WTC11 (cell line): ENCODE measurements around the gene OCA2. TPM values are rescaled to one million over a fixed set of nuclear protein-coding genes. Genes with fewer than 3 reads are reported as not detected.

Experiments used
- ATAC-seq: fragments of 200-7000 bp; cut with Tn5 transposase; 2 replicates; pipeline ENCODE4 v1.10.0; 2021; ENCODE audit warnings: mild to moderate bottlenecking, moderate library complexity
- CTCF ChIA-PET: fragments of 300-600 bp; sonication (Branson Sonifier 250); formaldehyde crosslinking; loops from one replicate; lab custom pipeline; 2021; ENCODE audit warnings: antibody characterized with exemption; lab: Charles Lee
- POLR2A ChIA-PET: fragments of 350-600 bp; sonication (Branson Sonifier 250); formaldehyde crosslinking; loops from one replicate; lab custom pipeline; 2021; ENCODE audit warnings: antibody characterized with exemption; lab: Charles Lee
- DNase-seq: peaks from one replicate; pipeline ENCODE4 v3.0.0; 2021; ENCODE audit warnings: low spot score
- H3K27ac Mint-ChIP-seq: 2 replicates; pipeline ENCODE4 v1.8.0; 2021; ENCODE audit warnings: mixed read lengths
- H3K27me3 Mint-ChIP-seq: 2 replicates; pipeline ENCODE4 v1.8.0; 2021; ENCODE audit warnings: low read depth, mild to moderate bottlenecking, moderate library complexity, mixed read lengths
- H3K36me3 Mint-ChIP-seq: 2 replicates; pipeline ENCODE4 v1.8.0; 2021; ENCODE audit warnings: mixed read lengths
- H3K4me1 Mint-ChIP-seq: 2 replicates; pipeline ENCODE4 v1.8.0; 2022; ENCODE audit warnings: mixed read lengths
- H3K4me3 Mint-ChIP-seq: 2 replicates; pipeline ENCODE4 v1.8.0; 2021; ENCODE audit warnings: mild to moderate bottlenecking, moderate library complexity, mixed read lengths
- H3K9me3 Mint-ChIP-seq: 2 replicates; pipeline ENCODE4 v1.8.0; 2021; ENCODE audit warnings: mixed read lengths
- CREM ChIP-seq: sonication (generic); formaldehyde crosslinking; IDR thresholded peaks from 2 replicates; pipeline ENCODE4 v1.8.1; 2022; ENCODE audit warnings: mild to moderate bottlenecking, missing genetic modification reagents, moderate library complexity
- FOXK1 ChIP-seq: sonication (generic); formaldehyde crosslinking; IDR thresholded peaks from 2 replicates; pipeline ENCODE4 v1.8.0; 2022; ENCODE audit warnings: mild to moderate bottlenecking, moderate library complexity, missing genetic modification reagents
- GRHL2 ChIP-seq: fragments of 250-450 bp; sonication (Bioruptor Pico); IDR thresholded peaks from 2 replicates; pipeline ENCODE4 v1.8.0; 2022; ENCODE audit warnings: mild to moderate bottlenecking, moderate library complexity; ENCODE audit not compliant: insufficient replicate concordance, severe bottlenecking
- IRF2 ChIP-seq: sonication (generic); formaldehyde crosslinking; IDR thresholded peaks from 2 replicates; pipeline ENCODE4 v1.8.0; 2022; ENCODE audit warnings: low read depth, missing genetic modification reagents, borderline replicate concordance
- JAZF1 ChIP-seq: fragments of 250-450 bp; sonication (Bioruptor Pico); IDR thresholded peaks from 2 replicates; pipeline ENCODE4 v1.9.0; 2021; ENCODE audit warnings: moderate library complexity, mild to moderate bottlenecking, inconsistent platforms
- JUN ChIP-seq: sonication (generic); formaldehyde crosslinking; IDR thresholded peaks from 2 replicates; pipeline ENCODE4 v1.8.0; 2023; ENCODE audit warnings: mild to moderate bottlenecking, missing genetic modification reagents
- KAT7 ChIP-seq: sonication (generic); formaldehyde crosslinking; IDR thresholded peaks from 2 replicates; pipeline ENCODE4 v1.8.1; 2023; ENCODE audit warnings: missing genetic modification reagents, mild to moderate bottlenecking, borderline replicate concordance
- NR2C2 ChIP-seq: sonication (generic); formaldehyde crosslinking; IDR thresholded peaks from 2 replicates; pipeline ENCODE4 v1.8.0; 2022; ENCODE audit warnings: mild to moderate bottlenecking, missing genetic modification reagents
- RELA ChIP-seq: sonication (generic); formaldehyde crosslinking; IDR thresholded peaks from 2 replicates; pipeline ENCODE4 v1.8.1; 2022; ENCODE audit warnings: missing genetic modification reagents, mild to moderate bottlenecking, borderline replicate concordance
- SMAD4 ChIP-seq: sonication (generic); formaldehyde crosslinking; IDR thresholded peaks from 2 replicates; pipeline ENCODE4 v1.8.0; 2022; ENCODE audit warnings: mild to moderate bottlenecking, missing genetic modification reagents
- SP1 ChIP-seq: sonication (generic); formaldehyde crosslinking; conservative IDR thresholded peaks from 2 replicates; pipeline ENCODE4 v1.8.1; 2022; ENCODE audit warnings: missing genetic modification reagents
- TCF7 ChIP-seq: sonication (generic); formaldehyde crosslinking; IDR thresholded peaks from 2 replicates; pipeline ENCODE4 v1.8.0; 2022; ENCODE audit warnings: mild to moderate bottlenecking, low read depth, missing genetic modification reagents, moderate library complexity
- ZNF219 ChIP-seq: sonication (generic); formaldehyde crosslinking; IDR thresholded peaks from 2 replicates; pipeline ENCODE4 v1.8.0; 2023; ENCODE audit warnings: missing genetic modification reagents, mild to moderate bottlenecking, borderline replicate concordance
- ZNF671 ChIP-seq: fragments of 250-450 bp; sonication (Bioruptor Pico); IDR thresholded peaks from 2 replicates; pipeline ENCODE4 v1.8.0; 2021; ENCODE audit warnings: mild to moderate bottlenecking
- total RNA-seq: library from RNA; stranded (reverse); gene quantifications from 3 replicates; pipeline ENCODE4 v1.2.3, GENCODE V29; 2021
- TF ChIP-seq, protein P1 (sequence below): sonication (generic); formaldehyde crosslinking; IDR thresholded peaks from 2 replicates; pipeline ENCODE4 v1.8.0; 2023; ENCODE audit warnings: mild to moderate bottlenecking, missing genetic modification reagents
- TF ChIP-seq, protein P2 (sequence below): sonication (generic); formaldehyde crosslinking; IDR thresholded peaks from 2 replicates; pipeline ENCODE4 v1.8.0; 2022; ENCODE audit warnings: mild to moderate bottlenecking, missing genetic modification reagents
- TF ChIP-seq, protein P3 (sequence below): sonication (generic); formaldehyde crosslinking; IDR thresholded peaks from 2 replicates; pipeline ENCODE4 v1.8.1; 2022; ENCODE audit warnings: missing genetic modification reagents, borderline replicate concordance
- TF ChIP-seq, protein P4 (sequence below): sonication (generic); formaldehyde crosslinking; IDR thresholded peaks from 2 replicates; pipeline ENCODE4 v1.8.1; 2023; ENCODE audit warnings: mild to moderate bottlenecking, missing genetic modification reagents, moderate library complexity
- TF ChIP-seq, protein P5 (sequence below): sonication (generic); formaldehyde crosslinking; IDR thresholded peaks from 2 replicates; pipeline ENCODE4 v1.8.1; 2023; ENCODE audit warnings: mild to moderate bottlenecking, missing genetic modification reagents
- TF ChIP-seq, protein P6 (sequence below): sonication (generic); formaldehyde crosslinking; IDR thresholded peaks from 2 replicates; pipeline ENCODE4 v1.8.1; 2022; ENCODE audit warnings: mild to moderate bottlenecking, moderate library complexity, missing genetic modification reagents
- TF ChIP-seq, protein P7 (sequence below): sonication (generic); formaldehyde crosslinking; IDR thresholded peaks from 2 replicates; pipeline ENCODE4 v1.8.0; 2022; ENCODE audit warnings: mild to moderate bottlenecking, missing genetic modification reagents
- TF ChIP-seq, protein P8 (sequence below): sonication (generic); formaldehyde crosslinking; IDR thresholded peaks from 2 replicates; pipeline ENCODE4 v1.8.0; 2023; ENCODE audit warnings: missing genetic modification reagents

OCA2 gene
- total RNA-seq, 1 experiment from 2014 or later: 0.39 TPM

DNA sequence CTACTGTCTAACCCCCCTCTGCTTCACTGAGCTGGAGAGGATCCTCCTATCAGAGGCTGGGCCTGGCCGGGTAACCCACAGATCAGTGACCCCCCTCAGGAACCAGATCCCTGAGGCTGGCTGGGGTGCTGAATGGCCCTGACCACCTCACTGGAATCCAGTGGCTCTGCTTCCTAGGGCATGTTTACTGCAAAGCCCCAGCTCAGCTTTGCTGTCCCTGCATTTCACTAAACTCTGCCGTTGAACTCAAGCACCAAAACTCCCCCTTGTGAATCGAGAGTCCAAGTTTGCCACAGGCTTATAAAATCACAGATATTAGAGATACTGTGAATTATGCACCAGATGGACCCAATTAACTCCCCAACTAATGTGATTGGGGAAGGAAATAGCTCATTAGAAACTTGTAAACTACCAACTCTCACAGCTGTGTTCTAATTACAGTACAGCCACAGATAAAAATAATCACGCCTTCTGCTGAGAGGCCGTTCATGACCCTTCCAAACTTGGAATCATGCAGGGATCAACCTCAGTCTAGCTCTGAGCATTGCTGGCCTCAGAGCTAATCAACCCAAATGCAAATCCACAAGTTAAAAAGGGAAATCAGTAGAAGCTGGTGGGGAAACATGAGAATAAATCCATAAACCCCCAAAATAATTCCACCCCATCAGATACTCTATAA, 47.0 kb downstream of the OCA2 start (continued):
- TF ChIP-seq SMAD4 (CRISPR knock-in tag): no peak
- TF ChIP-seq, protein P1, sequence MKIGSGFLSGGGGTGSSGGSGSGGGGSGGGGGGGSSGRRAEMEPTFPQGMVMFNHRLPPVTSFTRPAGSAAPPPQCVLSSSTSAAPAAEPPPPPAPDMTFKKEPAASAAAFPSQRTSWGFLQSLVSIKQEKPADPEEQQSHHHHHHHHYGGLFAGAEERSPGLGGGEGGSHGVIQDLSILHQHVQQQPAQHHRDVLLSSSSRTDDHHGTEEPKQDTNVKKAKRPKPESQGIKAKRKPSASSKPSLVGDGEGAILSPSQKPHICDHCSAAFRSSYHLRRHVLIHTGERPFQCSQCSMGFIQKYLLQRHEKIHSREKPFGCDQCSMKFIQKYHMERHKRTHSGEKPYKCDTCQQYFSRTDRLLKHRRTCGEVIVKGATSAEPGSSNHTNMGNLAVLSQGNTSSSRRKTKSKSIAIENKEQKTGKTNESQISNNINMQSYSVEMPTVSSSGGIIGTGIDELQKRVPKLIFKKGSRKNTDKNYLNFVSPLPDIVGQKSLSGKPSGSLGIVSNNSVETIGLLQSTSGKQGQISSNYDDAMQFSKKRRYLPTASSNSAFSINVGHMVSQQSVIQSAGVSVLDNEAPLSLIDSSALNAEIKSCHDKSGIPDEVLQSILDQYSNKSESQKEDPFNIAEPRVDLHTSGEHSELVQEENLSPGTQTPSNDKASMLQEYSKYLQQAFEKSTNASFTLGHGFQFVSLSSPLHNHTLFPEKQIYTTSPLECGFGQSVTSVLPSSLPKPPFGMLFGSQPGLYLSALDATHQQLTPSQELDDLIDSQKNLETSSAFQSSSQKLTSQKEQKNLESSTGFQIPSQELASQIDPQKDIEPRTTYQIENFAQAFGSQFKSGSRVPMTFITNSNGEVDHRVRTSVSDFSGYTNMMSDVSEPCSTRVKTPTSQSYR: no peak
- no peak for TF ChIP-seq JAZF1
- no peak for TF ChIP-seq JUN (CRISPR knock-in tag)
- TF ChIP-seq, protein P2, sequence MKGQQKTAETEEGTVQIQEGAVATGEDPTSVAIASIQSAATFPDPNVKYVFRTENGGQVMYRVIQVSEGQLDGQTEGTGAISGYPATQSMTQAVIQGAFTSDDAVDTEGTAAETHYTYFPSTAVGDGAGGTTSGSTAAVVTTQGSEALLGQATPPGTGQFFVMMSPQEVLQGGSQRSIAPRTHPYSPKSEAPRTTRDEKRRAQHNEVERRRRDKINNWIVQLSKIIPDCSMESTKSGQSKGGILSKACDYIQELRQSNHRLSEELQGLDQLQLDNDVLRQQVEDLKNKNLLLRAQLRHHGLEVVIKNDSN: no peak
- no peak for TF ChIP-seq ZNF219 (CRISPR knock-in tag)
- TF ChIP-seq RELA (CRISPR knock-in tag): no peak
- TF ChIP-seq CREM: no peak
- no peak for TF ChIP-seq KAT7 (CRISPR knock-in tag)

DNA sequence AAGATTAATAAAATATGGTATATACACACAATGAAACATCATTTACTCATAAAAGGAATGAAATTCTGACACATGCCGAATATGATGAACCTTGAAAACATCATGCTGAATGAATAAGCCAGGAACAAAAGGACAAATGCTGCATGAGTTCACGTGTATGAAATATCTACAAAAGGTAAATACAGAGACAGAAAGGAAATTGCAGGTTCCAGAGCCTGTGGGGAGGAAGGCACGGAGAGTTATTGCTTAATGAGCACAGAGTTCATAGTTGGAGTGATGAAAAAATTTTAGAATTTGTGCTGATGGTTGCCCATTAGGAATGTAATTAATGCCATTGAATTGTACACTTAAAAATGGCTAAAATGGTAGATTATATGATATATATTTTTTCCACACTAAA, 49.5 kb downstream of the OCA2 start:
- Mint-ChIP-seq H3K4me1 (no peaks in the 10 kb centered on the region), H3K27ac (no peak overlapping the region), H3K27me3 (no peaks in the 10 kb centered on the region), H3K36me3 (peaks cover 4% of the 10 kb centered on the region; the same call in 1 of the 2 replicates), H3K4me3 (no peak overlapping the region), H3K9me3 (peaks cover 24% of the 10 kb centered on the region)
- no peak for DNase-seq
- no peak for ATAC-seq
- CTCF ChIA-PET: interaction anchor here (0.6 to 1.1 kb wide), 4 partner anchors 28 to 1082 kb away, joined by 3 to 5 read pairs (median 4); no protein-coding TSS in a partner anchor
- POLR2A ChIA-PET: no interaction called here
- no peak for TF ChIP-seq SP1 (CRISPR knock-in tag)
- TF ChIP-seq, protein P3, sequence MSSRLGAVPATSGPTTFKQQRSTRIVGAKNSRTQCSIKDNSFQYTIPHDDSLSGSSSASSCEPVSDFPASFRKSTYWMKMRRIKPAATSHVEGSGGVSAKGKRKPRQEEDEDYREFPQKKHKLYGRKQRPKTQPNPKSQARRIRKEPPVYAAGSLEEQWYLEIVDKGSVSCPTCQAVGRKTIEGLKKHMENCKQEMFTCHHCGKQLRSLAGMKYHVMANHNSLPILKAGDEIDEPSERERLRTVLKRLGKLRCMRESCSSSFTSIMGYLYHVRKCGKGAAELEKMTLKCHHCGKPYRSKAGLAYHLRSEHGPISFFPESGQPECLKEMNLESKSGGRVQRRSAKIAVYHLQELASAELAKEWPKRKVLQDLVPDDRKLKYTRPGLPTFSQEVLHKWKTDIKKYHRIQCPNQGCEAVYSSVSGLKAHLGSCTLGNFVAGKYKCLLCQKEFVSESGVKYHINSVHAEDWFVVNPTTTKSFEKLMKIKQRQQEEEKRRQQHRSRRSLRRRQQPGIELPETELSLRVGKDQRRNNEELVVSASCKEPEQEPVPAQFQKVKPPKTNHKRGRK (CRISPR knock-in tag): no peak
- TF ChIP-seq TCF7 (CRISPR knock-in tag): no peak
- TF ChIP-seq, protein P4, sequence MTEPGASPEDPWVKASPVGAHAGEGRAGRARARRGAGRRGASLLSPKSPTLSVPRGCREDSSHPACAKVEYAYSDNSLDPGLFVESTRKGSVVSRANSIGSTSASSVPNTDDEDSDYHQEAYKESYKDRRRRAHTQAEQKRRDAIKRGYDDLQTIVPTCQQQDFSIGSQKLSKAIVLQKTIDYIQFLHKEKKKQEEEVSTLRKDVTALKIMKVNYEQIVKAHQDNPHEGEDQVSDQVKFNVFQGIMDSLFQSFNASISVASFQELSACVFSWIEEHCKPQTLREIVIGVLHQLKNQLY: no peak
- no peak for TF ChIP-seq NR2C2 (CRISPR knock-in tag)
- TF ChIP-seq, protein P5, sequence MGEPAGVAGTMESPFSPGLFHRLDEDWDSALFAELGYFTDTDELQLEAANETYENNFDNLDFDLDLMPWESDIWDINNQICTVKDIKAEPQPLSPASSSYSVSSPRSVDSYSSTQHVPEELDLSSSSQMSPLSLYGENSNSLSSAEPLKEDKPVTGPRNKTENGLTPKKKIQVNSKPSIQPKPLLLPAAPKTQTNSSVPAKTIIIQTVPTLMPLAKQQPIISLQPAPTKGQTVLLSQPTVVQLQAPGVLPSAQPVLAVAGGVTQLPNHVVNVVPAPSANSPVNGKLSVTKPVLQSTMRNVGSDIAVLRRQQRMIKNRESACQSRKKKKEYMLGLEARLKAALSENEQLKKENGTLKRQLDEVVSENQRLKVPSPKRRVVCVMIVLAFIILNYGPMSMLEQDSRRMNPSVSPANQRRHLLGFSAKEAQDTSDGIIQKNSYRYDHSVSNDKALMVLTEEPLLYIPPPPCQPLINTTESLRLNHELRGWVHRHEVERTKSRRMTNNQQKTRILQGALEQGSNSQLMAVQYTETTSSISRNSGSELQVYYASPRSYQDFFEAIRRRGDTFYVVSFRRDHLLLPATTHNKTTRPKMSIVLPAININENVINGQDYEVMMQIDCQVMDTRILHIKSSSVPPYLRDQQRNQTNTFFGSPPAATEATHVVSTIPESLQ (CRISPR knock-in tag): no peak
- TF ChIP-seq, protein P6, sequence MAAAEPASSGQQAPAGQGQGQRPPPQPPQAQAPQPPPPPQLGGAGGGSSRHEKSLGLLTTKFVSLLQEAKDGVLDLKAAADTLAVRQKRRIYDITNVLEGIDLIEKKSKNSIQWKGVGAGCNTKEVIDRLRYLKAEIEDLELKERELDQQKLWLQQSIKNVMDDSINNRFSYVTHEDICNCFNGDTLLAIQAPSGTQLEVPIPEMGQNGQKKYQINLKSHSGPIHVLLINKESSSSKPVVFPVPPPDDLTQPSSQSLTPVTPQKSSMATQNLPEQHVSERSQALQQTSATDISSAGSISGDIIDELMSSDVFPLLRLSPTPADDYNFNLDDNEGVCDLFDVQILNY: no peak
- TF ChIP-seq GRHL2 (CRISPR knock-in tag): no peak
- no peak for TF ChIP-seq ZNF671
- TF ChIP-seq FOXK1: no peak
- TF ChIP-seq, protein P7, sequence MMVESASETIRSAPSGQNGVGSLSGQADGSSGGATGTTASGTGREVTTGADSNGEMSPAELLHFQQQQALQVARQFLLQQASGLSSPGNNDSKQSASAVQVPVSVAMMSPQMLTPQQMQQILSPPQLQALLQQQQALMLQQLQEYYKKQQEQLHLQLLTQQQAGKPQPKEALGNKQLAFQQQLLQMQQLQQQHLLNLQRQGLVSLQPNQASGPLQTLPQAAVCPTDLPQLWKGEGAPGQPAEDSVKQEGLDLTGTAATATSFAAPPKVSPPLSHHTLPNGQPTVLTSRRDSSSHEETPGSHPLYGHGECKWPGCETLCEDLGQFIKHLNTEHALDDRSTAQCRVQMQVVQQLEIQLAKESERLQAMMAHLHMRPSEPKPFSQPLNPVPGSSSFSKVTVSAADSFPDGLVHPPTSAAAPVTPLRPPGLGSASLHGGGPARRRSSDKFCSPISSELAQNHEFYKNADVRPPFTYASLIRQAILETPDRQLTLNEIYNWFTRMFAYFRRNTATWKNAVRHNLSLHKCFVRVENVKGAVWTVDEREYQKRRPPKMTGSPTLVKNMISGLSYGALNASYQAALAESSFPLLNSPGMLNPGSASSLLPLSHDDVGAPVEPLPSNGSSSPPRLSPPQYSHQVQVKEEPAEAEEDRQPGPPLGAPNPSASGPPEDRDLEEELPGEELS (CRISPR knock-in tag): no peak
- no peak for TF ChIP-seq IRF2 (CRISPR knock-in tag)
- TF ChIP-seq, protein P8, sequence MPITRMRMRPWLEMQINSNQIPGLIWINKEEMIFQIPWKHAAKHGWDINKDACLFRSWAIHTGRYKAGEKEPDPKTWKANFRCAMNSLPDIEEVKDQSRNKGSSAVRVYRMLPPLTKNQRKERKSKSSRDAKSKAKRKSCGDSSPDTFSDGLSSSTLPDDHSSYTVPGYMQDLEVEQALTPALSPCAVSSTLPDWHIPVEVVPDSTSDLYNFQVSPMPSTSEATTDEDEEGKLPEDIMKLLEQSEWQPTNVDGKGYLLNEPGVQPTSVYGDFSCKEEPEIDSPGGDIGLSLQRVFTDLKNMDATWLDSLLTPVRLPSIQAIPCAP (CRISPR knock-in tag): no peak
